ENCODE results near the gene FMNL2.

Gene FMNL2

DNA sequence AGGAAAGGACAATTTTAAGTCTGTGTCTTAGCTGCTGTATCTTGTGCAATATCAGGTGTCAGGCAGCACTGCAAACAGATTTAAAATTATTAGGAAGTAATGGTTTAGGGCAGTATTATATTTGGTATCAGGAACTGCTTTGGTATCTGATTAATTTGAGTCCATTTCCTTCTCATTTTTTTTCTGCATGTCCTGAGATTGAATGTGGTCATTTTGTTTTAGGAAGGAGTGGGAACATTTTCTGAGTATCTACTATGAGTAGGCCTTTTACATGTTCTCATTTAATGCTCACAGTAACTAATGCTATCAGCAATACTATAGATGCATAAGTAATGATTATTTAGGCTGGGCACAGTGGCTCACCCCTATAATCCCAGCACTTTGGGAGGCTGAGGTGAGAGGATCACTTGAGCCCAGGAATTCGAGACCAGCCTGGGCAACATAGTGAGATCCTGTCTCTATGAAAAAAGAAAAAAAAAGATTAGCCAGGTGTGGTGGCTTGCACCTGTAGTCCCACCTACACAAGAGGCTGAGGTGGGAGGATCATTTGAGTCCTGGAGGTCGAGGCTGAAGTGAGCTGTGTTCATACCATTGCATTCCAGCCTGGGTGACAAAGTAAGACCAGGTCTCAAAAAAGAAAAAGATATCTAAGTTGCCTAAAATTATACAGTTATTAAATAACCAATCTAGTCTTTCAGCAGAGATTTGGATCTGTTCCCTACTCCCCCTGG, 4.7 kb downstream of the FMNL2 start:
- DNase-seq = no peak

DNA sequence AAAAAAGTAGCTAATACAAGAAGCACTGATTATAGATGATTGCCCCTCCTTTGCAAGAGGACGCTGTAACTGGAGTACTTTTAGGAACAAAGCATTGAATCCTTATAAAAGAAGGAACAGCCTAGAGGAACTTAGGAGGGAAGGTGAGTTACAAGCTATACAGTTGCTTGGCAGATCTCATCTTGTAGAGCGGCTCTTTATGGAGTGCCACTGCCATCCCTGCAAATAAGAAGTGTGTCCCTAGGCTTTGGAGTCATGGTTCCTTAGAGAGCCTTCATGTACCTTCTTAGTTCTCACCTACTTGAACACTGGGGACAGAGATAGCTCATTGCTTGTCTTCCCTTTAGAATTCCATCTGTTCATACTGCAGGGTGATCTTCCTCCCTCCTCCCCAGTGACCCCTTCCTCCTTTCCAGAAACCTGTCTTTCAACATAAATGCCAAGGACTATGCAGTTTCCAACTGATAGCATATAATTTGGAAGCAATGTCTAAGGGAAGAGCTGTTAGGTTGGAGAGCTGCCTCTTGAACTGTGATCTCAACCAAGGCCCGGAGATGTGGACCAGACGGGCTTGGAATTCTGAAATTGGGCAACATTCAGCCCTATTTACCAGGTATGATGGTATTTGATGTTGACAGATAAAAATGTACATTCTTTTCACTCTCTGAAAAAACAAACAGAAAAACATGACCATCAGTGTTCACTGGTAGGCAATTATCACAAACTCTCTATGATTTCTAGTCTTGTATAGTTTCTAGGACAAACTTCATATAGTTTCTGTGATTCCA, 7.5 kb downstream of the FMNL2 start:
- DNase-seq = no peak

DNA sequence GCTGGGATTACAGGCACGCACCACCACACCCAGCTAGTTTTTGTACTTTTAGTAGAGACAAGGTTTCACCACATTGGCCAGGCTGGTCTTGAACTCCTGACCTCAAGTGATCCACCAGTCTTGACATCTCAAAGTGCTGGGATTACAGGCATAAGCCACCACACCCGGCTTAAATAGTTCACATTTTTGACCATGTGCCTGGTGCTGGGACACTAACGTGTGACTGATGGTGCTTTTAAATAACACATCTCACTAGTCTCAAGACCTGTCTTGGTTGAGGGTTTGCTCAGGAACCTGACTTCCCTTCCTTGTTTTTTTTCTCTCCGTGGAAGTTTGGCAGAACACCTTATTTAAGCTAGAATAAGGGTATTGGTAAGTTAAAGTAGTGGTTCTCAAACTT, 8.5 kb downstream of the FMNL2 start:
- DNase-seq = no peak

DNA sequence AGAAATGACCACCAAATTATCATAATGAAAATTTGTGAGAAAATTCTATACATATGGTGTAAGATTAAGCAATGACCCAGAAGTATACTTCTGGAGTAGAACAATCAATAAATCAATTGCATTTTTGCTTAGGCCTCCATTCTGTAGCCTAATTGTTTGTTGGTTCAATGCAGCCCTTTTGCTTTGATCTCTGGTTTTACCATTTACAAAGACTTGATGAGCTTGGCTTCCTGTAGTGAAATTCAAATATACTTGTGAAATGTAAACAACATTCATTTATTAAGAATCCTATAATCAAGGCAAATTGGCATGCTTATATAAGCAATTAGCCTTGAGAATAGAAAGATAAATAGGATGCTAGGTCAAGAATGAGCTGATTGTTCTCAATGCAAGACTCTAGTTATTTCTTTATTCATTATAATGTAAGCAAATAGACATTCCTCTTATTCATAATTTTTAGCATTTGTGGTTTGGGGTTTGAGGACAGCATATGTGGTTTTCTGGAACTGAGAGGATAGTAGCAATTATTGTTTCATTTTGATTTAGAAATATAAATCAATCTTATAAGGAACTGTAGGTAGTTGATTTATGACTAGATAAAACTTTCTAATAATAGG, 9.7 kb downstream of the FMNL2 start:
- no peak for DNase-seq

DNA sequence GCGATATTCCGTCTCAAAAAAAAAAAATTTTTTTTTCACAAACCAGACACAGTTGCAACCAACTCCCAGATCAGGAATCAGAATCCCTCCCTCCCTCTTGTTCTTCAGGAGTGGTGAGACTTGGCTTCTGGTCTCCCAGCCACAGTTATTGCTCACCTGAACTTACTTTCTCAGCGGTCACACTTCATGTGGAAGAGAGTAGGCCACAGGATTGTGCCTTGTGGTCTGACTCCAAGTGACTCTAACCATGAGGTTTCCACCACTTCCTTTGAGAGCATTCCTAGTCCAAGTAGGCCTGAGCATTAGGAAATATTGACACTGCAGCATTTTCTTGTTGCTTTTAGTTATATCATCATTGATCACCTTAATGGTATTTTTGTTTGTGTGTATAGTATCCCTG, 12.1 kb downstream of the FMNL2 start:
- DNase-seq = no peak

- DNase-seq = no peak
Observed at GRCh38 chr2:152348388-152348787, 13.4 kb downstream of the FMNL2 start.

GRCh38 chr2:152349416-152349815, 14.4 kb downstream of the FMNL2 start:
- DNase-seq = no peak

- no peak for DNase-seq
Observed at GRCh38 chr2:152350155-152350679, 15.2 kb downstream of the FMNL2 start.

GRCh38 chr2:152352616-152353015, 17.6 kb downstream of the FMNL2 start:
- no peak for DNase-seq

GRCh38 chr2:152353364-152353763, 18.4 kb downstream of the FMNL2 start:
- DNase-seq = no peak

DNA sequence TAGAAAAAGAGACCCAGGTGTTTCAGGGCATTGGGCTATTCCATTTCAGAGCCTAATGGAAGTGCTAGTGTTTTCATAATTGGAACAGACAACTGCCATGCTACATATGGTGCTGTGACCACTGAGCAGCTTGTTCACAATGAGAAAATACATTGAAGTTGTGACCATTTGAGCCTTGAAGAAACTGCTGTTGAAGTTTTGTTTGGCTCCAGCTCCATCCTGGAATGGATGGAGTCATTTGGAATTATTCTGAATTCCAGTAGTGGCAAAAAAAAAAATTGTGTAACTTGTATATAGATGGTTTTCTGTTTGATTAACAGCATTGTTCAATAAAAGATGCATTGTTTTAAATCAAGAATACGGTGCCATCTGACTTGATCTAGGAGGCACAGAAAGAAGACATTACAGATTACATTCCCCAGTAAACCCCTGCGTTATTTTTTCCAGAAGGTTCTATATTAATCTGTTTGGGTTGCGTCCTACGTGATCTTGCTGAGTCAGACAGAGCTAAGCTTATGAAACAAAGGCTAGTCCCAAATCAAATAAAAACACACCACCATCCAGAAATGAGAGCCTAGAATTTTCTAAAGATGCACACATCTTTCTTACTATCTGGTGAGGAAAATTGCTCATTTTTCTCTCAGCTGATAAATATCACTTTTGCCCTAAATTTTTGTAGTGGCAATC, 19.2 kb downstream of the FMNL2 start:
- no peak for DNase-seq

GRCh38 chr2:152354909-152355308, 19.9 kb downstream of the FMNL2 start:
- DNase-seq = no peak

GRCh38 chr2:152355409-152355831, 20.4 kb downstream of the FMNL2 start:
- DNase-seq = no peak

- DNase-seq = no peak
Observed at GRCh38 chr2:152359573-152360363, 24.8 kb downstream of the FMNL2 start.

- DNase-seq = no peak
Observed at GRCh38 chr2:152363936-152364335, 29.0 kb downstream of the FMNL2 start.

- no peak for DNase-seq
Observed at GRCh38 chr2:152367547-152368390, 32.8 kb downstream of the FMNL2 start.

DNA sequence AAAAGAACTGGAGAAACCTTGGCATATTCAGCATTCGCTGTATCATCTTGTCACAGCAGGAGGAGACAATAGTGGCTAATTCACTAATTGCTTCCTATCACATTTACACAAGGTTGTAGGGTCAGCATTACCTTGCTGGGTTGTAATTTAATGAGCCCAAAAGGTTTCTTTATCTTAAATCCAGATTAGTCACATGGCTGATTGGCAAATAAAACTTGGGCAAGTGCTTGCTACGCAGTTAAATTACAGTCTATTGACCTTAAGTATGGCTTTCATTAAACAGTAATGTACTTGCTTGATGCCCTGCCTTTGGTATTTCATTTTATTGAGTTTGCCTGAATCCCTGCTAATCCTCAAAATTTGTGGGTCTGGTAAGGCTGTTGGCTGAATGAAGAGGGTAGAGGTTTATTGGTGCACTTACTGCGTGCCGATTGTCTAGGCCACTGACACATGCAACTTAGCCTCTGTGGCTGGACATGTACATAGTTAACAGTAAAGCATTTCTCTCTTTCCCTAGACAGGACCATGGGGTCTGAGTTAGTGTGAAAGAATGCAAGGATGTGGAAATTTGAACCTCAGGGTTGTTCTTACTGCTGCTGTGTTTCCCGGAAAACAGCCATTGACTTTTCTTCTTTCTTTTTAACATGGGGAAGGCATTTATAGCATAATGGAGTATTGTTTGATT, 34.3 kb downstream of the FMNL2 start:
- DNase-seq = no peak

GRCh38 chr2:152370783-152371182, 35.8 kb downstream of the FMNL2 start:
- no peak for DNase-seq

- no peak for DNase-seq
Observed at GRCh38 chr2:152372438-152372984, 37.5 kb downstream of the FMNL2 start.

- no peak for DNase-seq
Observed at GRCh38 chr2:152375174-152375573, 40.2 kb downstream of the FMNL2 start.

Data from activated CD4-positive, alpha-beta T cell treated with anti-CD3 and anti-CD28 coated beads, Interleukin-2, amount 50 U/mL, for 1 hour (primary cell).